Kidney epithelial cell (primary cell): ENCODE data around the gene SUMF1. TPM values are rescaled to one million over a fixed set of nuclear protein-coding genes. Genes with fewer than 3 reads are reported as not detected.

Experiments used
- DNase-seq: peaks from one replicate; pipeline ENCODE4 v3.0.0-alpha.2; 2010; ENCODE audit warnings: low read depth
- H3K27me3 ChIP-seq: 2 replicates; pipeline ENCODE4 v1.6.0; 2011; ENCODE audit warnings: low read length; ENCODE audit not compliant: control insufficient read depth, insufficient read depth
- H3K36me3 ChIP-seq: 2 replicates; pipeline ENCODE4 v1.5.1; 2011; ENCODE audit warnings: low read length; ENCODE audit not compliant: control insufficient read depth, insufficient read depth
- H3K4me3 ChIP-seq: 2 replicates; pipeline ENCODE4 v1.5.1; 2011; ENCODE audit warnings: low read depth, mild to moderate bottlenecking, control low read depth, low read length
- CTCF ChIP-seq: IDR thresholded peaks from 2 replicates; pipeline ENCODE4 v1.5.1; 2011; ENCODE audit warnings: mild to moderate bottlenecking, moderate library complexity, low read length, control low read depth, inconsistent platforms; ENCODE audit not compliant: insufficient read depth, poor library complexity, severe bottlenecking
- total RNA-seq: library from RNA; depleted of rRNA; stranded (reverse); fragments of >200 nt; gene quantifications from 2 replicates; pipeline ENCODE4 v1.2.3, GENCODE V29; 2015

Gene SUMF1
- total RNA-seq, 1 donor from 2014 or later: 48.0 TPM

- no peak for TF ChIP-seq CTCF
- Histone ChIP-seq H3K27me3 (no peaks in the 10 kb centered on the region), H3K4me3 (no peak overlapping the region), H3K36me3 (no peaks in the 10 kb centered on the region)
- no peak for DNase-seq
Measured at GRCh38 chr3:4323246-4324027, 143.6 kb downstream of the SUMF1 start.

GRCh38 chr3:4322635-4323034 lies 144.4 kb downstream of the SUMF1 start:
- H3K27me3 ChIP-seq: no peaks in the 10 kb centered on the region
- H3K36me3 ChIP-seq: no peaks in the 10 kb centered on the region
- DNase-seq: no peak
- no peak for TF ChIP-seq CTCF
- H3K4me3 ChIP-seq: no peak overlapping the region

- no peaks in the 10 kb centered on the region for H3K36me3 ChIP-seq
- no peak for DNase-seq
- TF ChIP-seq CTCF: no peak
- no peak overlapping the region for H3K4me3 ChIP-seq
- H3K27me3 ChIP-seq: no peaks in the 10 kb centered on the region
Measured at GRCh38 chr3:4321732-4322131, 145.3 kb downstream of the SUMF1 start.

- TF ChIP-seq CTCF: no peak
- H3K27me3 ChIP-seq: no peaks in the 10 kb centered on the region
- H3K36me3 ChIP-seq: no peaks in the 10 kb centered on the region
- no peak for DNase-seq
- H3K4me3 ChIP-seq: no peak overlapping the region
Measured at GRCh38 chr3:4320096-4320911, 146.8 kb downstream of the SUMF1 start.

- Histone ChIP-seq H3K4me3 (no peak overlapping the region), H3K36me3 (no peaks in the 10 kb centered on the region), H3K27me3 (no peaks in the 10 kb centered on the region)
- no peak for DNase-seq
- peak; percentile 20 for TF ChIP-seq CTCF
Measured at GRCh38 chr3:4314688-4315087, 152.4 kb downstream of the SUMF1 start.
